Measurements from ENCODE around the gene ZNF385B. TPM values are rescaled to one million over a fixed set of nuclear protein-coding genes. Genes with fewer than 3 reads are reported as not detected.

ZNF385B gene
- total and polyA plus RNA-seq, 8 donors = 4.6 to 51.3 (median 6.1) TPM

DNA sequence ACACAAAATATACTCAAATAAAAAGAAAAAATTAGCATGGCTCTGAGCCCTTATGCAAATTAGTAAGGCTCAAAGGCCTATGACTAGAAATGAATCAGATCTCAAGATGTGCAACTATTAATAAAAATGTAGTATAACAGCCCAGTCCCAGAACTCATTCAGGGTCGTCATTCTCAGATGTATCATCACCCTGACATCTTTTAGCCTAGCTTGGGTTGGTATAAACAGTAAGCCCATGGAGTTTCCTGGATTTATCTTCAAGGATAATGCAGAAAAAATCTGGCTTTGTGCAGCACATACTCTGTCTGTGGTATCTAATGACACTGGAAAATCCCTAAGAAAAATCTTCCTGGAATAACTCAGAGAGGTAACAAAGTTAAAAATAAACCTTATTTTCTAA lies 239.3 kb downstream of the ZNF385B start:
- Histone ChIP-seq H3K4me1 (no peaks in the 10 kb centered on the region), H3K27me3 (no peaks in the 10 kb centered on the region), H3K4me3 (no peak overlapping the region), H3K36me3 (no peaks in the 10 kb centered on the region), H3K9me3 (peaks cover 0 to 4% of the 10 kb centered on the region in 2 donors), H3K27ac (no peak overlapping the region)
- DNase-seq (no peak), ATAC-seq (no peak)
- intact Hi-C loops (cut with DNase I) = no loop called here
- TF ChIP-seq, protein P1, sequence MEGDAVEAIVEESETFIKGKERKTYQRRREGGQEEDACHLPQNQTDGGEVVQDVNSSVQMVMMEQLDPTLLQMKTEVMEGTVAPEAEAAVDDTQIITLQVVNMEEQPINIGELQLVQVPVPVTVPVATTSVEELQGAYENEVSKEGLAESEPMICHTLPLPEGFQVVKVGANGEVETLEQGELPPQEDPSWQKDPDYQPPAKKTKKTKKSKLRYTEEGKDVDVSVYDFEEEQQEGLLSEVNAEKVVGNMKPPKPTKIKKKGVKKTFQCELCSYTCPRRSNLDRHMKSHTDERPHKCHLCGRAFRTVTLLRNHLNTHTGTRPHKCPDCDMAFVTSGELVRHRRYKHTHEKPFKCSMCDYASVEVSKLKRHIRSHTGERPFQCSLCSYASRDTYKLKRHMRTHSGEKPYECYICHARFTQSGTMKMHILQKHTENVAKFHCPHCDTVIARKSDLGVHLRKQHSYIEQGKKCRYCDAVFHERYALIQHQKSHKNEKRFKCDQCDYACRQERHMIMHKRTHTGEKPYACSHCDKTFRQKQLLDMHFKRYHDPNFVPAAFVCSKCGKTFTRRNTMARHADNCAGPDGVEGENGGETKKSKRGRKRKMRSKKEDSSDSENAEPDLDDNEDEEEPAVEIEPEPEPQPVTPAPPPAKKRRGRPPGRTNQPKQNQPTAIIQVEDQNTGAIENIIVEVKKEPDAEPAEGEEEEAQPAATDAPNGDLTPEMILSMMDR (IDR thresholded peaks at IDR 0.05) = no peak

DNA sequence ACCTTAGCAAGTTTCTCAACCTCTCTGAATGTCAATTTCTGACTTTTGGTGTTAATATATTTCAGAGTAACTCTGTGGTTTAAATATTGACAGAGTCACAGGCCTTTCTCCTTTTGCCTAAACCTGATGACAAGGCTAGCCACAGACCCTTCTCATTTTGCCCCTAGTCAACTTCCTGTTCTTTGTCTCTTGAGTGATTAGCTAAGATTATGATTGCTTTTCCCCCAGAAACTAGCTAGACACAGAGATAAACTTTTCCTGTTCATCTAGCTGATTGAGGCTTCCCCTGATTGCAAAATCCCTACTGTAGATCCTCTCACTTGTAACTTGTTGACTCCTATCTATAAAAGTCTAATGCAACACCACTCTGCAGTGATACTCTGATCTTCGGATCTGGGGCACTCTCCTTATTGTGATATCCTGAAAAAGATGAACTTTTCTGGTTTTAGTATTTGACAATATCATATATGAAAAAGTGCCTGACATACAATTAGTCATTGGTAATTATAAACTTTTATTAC lies 241.4 kb downstream of the ZNF385B start:
- peaks cover 0 to 4% of the 10 kb centered on the region in 2 donors for H3K9me3 ChIP-seq
- no peak for DNase-seq
- H3K36me3 ChIP-seq = no peaks in the 10 kb centered on the region
- H3K4me1 ChIP-seq = no peaks in the 10 kb centered on the region
- no peak overlapping the region for H3K27ac ChIP-seq
- intact Hi-C loops (cut with DNase I) = no loop called here
- ATAC-seq = no peak
- TF ChIP-seq, protein P1 (IDR thresholded peaks at IDR 0.05) = no peak
- H3K27me3 ChIP-seq = no peaks in the 10 kb centered on the region
- H3K4me3 ChIP-seq = no peak overlapping the region

DNA sequence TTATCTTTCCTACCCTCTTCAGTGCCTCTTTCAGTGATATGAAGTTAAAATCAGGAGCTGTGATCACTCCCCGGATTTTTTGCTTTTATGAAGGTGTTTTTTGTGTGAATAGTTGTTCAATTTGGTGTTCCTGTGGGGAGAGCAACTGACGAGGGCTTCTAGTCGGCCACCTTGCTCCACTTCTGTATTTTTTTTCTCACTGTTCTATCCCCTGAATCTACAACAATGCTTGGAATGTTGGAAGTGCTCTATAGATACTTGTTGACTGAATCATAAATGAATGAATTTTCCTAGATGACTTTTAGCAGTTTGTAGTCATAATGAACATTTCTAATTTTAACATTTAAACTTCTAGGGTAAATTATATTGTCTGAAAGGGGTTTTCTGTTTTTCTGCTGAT lies 247.3 kb downstream of the ZNF385B start:
- no peaks in the 10 kb centered on the region for H3K9me3 ChIP-seq
- no peaks in the 10 kb centered on the region for H3K36me3 ChIP-seq
- no peaks in the 10 kb centered on the region for H3K27me3 ChIP-seq
- H3K4me1 ChIP-seq = peaks cover 8 to 13% of the 10 kb centered on the region in 2 donors
- TF ChIP-seq, protein P1 (IDR thresholded peaks at IDR 0.05) = no peak
- no peak overlapping the region for H3K27ac ChIP-seq
- H3K4me3 ChIP-seq = no peak overlapping the region
- ATAC-seq (no peak), DNase-seq (no peak)
- intact Hi-C loops (cut with DNase I) = no loop called here

DNA sequence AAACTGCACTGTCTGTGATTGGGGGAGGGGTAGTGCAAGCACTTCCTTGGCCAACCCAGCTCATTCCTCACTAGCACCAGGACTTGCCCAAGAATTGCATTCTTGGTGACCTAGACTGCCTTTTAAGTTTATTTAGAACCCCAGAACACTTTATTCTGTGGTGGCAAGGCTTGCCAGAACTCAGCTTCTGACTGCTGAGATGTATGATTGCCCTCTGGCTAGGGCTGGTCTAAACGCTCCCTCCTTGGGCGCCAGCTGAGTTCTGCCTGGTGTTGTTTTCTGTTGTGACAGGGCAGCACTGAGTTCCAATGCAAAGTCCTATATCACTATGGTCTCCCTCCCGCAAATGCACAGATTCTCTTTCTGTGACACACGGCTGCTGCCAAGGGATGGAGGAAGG lies 247.7 kb downstream of the ZNF385B start:
- Histone ChIP-seq H3K27ac (no peak overlapping the region), H3K9me3 (no peaks in the 10 kb centered on the region), H3K4me3 (no peak overlapping the region), H3K36me3 (no peaks in the 10 kb centered on the region), H3K27me3 (no peaks in the 10 kb centered on the region), H3K4me1 (peaks cover 8 to 13% of the 10 kb centered on the region in 2 donors)
- TF ChIP-seq, protein P1 (IDR thresholded peaks at IDR 0.05) = no peak
- peak; percentile 44 for ATAC-seq
- intact Hi-C loops (cut with DNase I) = no loop called here
- peak in 2 of 4 donors; percentile 31 to 50 for DNase-seq

DNA sequence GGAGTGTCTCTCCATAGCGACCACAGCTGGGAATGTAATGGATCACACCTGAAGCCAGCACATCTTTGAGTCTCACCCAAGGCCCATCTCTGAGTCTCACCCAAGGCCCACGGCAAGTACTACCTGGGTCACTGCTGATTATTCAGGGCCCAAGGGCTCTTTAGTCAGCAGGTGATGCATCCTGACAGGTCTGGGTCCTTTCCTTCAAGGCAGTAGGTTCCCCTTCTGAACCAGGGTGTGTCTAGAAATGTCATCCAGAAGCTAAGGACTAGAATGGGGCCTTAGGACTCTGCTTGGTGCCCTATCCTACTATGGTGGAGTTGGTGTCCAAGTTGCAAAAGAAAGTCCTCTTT lies 248.1 kb downstream of the ZNF385B start:
- DNase-seq (no peak), ATAC-seq (no peak)
- H3K36me3 ChIP-seq = no peaks in the 10 kb centered on the region
- no peaks in the 10 kb centered on the region for H3K27me3 ChIP-seq
- H3K4me1 ChIP-seq = peaks cover 8 to 13% of the 10 kb centered on the region in 2 donors
- no peaks in the 10 kb centered on the region for H3K9me3 ChIP-seq
- TF ChIP-seq, protein P1 (IDR thresholded peaks at IDR 0.05) = no peak
- H3K4me3 ChIP-seq = no peak overlapping the region
- no peak overlapping the region for H3K27ac ChIP-seq
- intact Hi-C loops (cut with DNase I) = no loop called here
